ENCODE measurements around the gene PIF1.
A peak's percentile ranks its signal among the peaks of the same experiment; 100 is the strongest.

The PIF1 gene, protein sequence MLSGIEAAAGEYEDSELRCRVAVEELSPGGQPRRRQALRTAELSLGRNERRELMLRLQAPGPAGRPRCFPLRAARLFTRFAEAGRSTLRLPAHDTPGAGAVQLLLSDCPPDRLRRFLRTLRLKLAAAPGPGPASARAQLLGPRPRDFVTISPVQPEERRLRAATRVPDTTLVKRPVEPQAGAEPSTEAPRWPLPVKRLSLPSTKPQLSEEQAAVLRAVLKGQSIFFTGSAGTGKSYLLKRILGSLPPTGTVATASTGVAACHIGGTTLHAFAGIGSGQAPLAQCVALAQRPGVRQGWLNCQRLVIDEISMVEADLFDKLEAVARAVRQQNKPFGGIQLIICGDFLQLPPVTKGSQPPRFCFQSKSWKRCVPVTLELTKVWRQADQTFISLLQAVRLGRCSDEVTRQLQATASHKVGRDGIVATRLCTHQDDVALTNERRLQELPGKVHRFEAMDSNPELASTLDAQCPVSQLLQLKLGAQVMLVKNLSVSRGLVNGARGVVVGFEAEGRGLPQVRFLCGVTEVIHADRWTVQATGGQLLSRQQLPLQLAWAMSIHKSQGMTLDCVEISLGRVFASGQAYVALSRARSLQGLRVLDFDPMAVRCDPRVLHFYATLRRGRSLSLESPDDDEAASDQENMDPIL

DNA sequence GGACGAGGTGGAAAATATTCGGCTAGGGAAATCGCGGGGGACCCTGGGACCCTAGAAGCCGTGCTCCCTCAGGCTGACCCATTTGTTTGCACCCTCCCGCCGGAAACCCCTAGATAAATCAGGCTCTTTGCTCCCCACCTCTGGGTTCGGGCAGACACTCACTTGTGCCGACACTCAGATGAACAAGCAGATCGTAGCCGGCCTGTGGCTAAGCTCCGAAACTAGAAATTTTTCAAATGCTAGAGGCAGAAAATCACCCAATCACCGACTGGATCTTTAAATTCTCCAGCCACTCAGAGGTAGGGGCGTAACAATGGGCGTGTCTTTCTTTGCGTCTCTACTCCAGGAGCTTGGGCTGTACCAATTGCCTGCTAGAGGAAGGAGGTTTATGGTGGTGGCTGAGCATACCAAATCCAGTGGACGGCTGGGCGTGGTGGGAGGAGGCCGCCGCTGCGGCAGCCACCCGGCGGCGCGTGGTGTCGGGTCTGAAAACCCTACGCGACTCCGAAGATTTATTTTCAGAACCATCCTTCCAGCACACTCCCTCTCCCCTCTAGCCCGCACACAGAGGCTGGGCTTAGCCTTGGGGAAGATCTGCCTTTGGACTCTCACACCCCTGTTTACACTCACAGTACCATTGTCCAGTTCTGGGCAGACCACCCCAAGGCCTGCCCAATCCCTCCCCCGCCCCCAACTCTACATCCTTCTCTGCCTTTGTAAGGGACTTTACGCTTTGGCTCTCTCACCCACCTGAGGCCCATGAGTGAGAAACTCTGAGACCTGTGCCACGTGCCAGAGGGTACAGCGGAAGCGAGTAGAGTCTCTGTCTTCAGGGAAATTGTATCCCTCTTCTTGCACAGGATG lies at the start of gene PIF1:
TSS of gene PIF1 (minus strand) at position 217 of the 864 bp plus-strand sequence. CDS start 1,312 bp downstream, outside the sequence.
- TF ChIP-seq, protein P1, sequence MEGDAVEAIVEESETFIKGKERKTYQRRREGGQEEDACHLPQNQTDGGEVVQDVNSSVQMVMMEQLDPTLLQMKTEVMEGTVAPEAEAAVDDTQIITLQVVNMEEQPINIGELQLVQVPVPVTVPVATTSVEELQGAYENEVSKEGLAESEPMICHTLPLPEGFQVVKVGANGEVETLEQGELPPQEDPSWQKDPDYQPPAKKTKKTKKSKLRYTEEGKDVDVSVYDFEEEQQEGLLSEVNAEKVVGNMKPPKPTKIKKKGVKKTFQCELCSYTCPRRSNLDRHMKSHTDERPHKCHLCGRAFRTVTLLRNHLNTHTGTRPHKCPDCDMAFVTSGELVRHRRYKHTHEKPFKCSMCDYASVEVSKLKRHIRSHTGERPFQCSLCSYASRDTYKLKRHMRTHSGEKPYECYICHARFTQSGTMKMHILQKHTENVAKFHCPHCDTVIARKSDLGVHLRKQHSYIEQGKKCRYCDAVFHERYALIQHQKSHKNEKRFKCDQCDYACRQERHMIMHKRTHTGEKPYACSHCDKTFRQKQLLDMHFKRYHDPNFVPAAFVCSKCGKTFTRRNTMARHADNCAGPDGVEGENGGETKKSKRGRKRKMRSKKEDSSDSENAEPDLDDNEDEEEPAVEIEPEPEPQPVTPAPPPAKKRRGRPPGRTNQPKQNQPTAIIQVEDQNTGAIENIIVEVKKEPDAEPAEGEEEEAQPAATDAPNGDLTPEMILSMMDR (IDR thresholded peaks at IDR 0.05; ENCODE audit: low read depth, low read length, missing control alignments) = no peak
- peak; percentile 98 for DNase-seq (ENCODE audit: low read depth)
- in situ Hi-C loops (cut with HindIII; ENCODE audit: low sequenced_read_pairs) = no loop called here
- H3K4me3 ChIP-seq (ENCODE audit: low read depth, low read length) = peak within 1 kb of the TSS; percentile 55

DNA sequence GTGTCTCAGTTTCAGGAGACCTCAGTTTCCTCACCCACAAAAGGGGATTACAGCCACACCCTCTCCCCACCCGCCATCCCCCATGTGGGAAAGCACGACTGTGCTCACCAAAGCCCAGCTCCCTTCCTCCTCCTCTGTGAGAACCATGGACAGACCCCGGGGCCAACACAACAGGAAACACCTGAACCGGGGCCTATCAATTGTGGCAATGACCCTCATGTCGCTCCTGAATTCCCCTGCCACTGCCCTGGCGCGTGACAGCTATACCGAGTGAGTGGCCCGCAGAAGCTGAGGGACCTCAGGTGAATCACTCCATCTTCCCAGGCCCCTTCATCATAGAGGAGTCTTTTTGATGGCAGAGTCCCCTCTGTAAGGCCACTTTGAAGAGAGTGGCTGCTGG lies 44.9 kb upstream of the PIF1 start:
- in situ Hi-C loops (cut with HindIII; ENCODE audit: low sequenced_read_pairs) = no loop called here
- H3K4me3 ChIP-seq (ENCODE audit: low read depth, low read length) = no peak overlapping the region
- DNase-seq (ENCODE audit: low read depth) = no peak
- TF ChIP-seq, protein P1 (IDR thresholded peaks at IDR 0.05; ENCODE audit: low read depth, low read length, missing control alignments) = no peak

DNA sequence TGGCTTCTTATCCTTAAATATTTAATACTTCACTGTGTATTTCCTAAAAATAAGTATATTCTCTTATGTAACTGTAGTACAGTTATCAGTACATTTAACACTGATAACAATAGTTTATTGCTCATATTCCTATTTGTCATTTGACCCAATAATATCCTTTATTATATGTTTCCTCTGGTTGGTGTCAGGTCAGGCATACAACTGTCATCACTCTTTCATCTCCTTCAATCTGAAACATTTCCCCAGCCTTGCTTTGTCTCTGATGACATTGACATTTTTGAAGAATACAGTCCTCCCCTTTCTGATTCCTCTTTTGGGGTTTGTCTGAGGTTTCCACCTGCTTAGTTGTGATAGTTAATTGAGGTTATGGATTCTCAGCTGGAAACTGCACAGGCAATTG lies 44.1 kb upstream of the PIF1 start:
- in situ Hi-C loops (cut with HindIII; ENCODE audit: low sequenced_read_pairs) = no loop called here
- TF ChIP-seq, protein P1 (IDR thresholded peaks at IDR 0.05; ENCODE audit: low read depth, low read length, missing control alignments) = no peak
- H3K4me3 ChIP-seq (ENCODE audit: low read depth, low read length) = no peak overlapping the region
- no peak for DNase-seq (ENCODE audit: low read depth)

DNA sequence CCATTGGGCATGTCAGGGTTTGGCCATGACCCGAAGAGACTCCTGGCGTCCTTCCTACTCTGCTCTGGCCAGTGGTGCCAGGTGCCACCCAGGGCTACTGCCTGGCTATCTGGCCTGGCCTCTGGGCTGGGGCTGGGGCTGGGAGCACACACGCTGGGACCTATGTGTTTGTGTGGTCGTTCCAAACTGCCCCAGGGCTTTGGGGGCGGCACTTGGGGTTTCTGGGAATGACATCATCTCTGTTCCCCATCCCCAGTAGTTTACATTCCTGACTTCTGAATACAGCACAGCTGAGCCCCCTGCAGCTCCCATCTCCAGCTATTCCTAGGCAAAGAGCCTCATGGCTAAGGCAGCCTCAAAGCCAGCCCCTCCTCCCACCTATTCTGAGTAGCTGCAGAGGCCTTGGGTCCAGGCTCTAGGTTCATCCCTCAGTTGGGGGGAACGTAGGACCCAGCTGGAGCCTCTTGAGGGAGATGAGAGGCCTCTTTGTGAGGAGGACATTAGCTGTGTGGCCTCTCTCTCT lies 40.6 kb upstream of the PIF1 start:
- TF ChIP-seq, protein P1 (IDR thresholded peaks at IDR 0.05; ENCODE audit: low read depth, low read length, missing control alignments) = no peak
- H3K4me3 ChIP-seq (ENCODE audit: low read depth, low read length) = no peak overlapping the region
- DNase-seq (ENCODE audit: low read depth) = peak; percentile 95
- in situ Hi-C loops (cut with HindIII; ENCODE audit: low sequenced_read_pairs) = no loop called here

DNA sequence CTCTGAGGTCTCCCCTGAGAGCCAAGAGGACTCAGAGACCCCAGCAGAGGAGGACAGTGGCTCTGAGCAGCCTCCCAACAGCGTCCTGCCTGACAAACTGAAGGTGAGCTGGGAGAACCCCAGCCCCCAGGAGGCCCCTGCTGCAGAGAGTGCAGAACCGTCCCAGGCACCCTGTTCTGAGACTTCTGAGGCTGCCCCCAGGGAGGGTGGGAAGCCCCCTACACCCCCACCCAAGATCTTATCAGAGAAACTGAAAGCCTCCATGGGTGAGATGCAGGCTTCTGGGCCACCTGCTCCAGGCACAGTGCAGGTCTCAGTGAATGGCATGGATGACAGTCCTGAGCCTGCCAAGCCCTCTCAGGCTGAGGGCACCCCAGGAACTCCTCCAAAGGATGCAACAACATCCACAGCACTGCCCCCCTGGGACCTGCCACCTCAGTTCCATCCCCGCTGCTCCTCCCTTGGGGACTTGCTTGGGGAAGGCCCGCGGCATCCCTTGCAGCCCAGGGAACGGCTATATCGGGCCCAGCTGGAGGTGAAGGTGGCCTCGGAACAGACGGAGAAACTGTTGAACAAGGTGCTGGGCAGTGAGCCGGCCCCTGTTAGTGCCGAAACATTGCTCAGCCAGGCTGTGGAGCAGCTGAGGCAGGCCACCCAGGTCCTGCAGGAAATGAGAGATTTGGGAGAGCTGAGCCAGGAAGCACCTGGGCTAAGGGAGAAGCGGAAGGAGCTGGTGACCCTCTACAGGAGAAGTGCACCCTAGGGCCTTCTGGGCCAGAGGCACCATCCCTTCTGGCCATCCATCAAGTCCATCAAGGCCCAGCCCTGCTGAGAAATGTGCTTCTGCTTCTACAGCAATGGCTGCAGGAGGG lies 39.9 kb upstream of the PIF1 start:
- TF ChIP-seq, protein P1 (IDR thresholded peaks at IDR 0.05; ENCODE audit: low read depth, low read length, missing control alignments) = no peak
- in situ Hi-C loops (cut with HindIII; ENCODE audit: low sequenced_read_pairs) = no loop called here
- DNase-seq (ENCODE audit: low read depth) = no peak
- no peak overlapping the region for H3K4me3 ChIP-seq (ENCODE audit: low read depth, low read length)
